IMR-90 (cell line): Measurements from ENCODE around the gene CALY. TPM values are rescaled to one million over a fixed set of nuclear protein-coding genes. Genes with fewer than 3 reads are reported as not detected.
A peak's percentile ranks its signal among the peaks of the same experiment; 100 is the strongest.

Source experiments
- ATAC-seq: fragments of 200-7000 bp; cut with Tn5 transposase; 2 replicates; pipeline ENCODE4 v1.9.1; 2020; ENCODE audit warnings: low read depth, mild to moderate bottlenecking, moderate library complexity
- BruUV-seq: library from RNA; stranded (reverse); fragments of 400-500 nt; replicated peaks from 2 replicates; lab custom pipeline; 2021; lab: Mats Ljungman, UMichigan
- CTCF ChIA-PET: fragments of 300-600 bp; formaldehyde crosslinking; extraction: SDS; loops from one replicate; lab custom pipeline; 2021; ENCODE audit warnings: antibody characterized with exemption; lab: Yijun Ruan, JAX
- POLR2A ChIA-PET: fragments of 300-600 bp; sonication (Branson Sonifier 250); formaldehyde crosslinking; loops from one replicate; lab custom pipeline; 2022; ENCODE audit warnings: antibody characterized with exemption; ENCODE audit not compliant: unreplicated experiment; lab: Charles Lee
- DNase-seq: peaks from one replicate; pipeline ENCODE4 v3.0.0; 2013
- H2AFZ ChIP-seq: replicated peaks from 2 replicates; pipeline ENCODE3; 2013; ENCODE audit warnings: low read length, mild to moderate bottlenecking; ENCODE audit not compliant: poor library complexity
- H2AK5ac ChIP-seq: 2 replicates; pipeline ENCODE4 v1.6.1; 2013; ENCODE audit warnings: low read depth, low read length, inconsistent platforms
- H2AK9ac ChIP-seq: replicated peaks from 2 replicates; pipeline ENCODE3; 2013; ENCODE audit warnings: mild to moderate bottlenecking, low read depth, low read length, moderate library complexity; ENCODE audit not compliant: poor library complexity
- H2BK120ac ChIP-seq: 2 replicates; pipeline ENCODE4 v1.6.1; 2013; ENCODE audit warnings: low read depth, low read length, inconsistent platforms
- H2BK15ac ChIP-seq: 3 replicates; pipeline ENCODE4 v1.6.1; 2013; ENCODE audit warnings: low read depth, low read length, inconsistent platforms
- H2BK20ac ChIP-seq: 2 replicates; pipeline ENCODE4 v1.6.1; 2013; ENCODE audit warnings: low read depth, mild to moderate bottlenecking, inconsistent platforms, low read length, moderate library complexity
- H2BK5ac ChIP-seq: 2 replicates; pipeline ENCODE4 v1.6.1; 2013; ENCODE audit warnings: mild to moderate bottlenecking, low read depth, low read length, inconsistent platforms; ENCODE audit not compliant: poor library complexity, severe bottlenecking
- H3K14ac ChIP-seq: replicated peaks from 2 replicates; pipeline ENCODE4 v1.6.1; 2013; ENCODE audit warnings: low read depth, low read length, inconsistent platforms
- H3K18ac ChIP-seq: 2 replicates; pipeline ENCODE4 v1.6.1; 2013; ENCODE audit warnings: low read depth, low read length, control low read depth
- H3K23ac ChIP-seq: 2 replicates; pipeline ENCODE4 v1.6.1; 2013; ENCODE audit warnings: low read depth, low read length, inconsistent platforms
- H3K27ac ChIP-seq: 2 replicates; pipeline ENCODE4 v1.5.1; 2013; ENCODE audit warnings: mild to moderate bottlenecking, control low read depth, low read length; ENCODE audit not compliant: insufficient read depth
- H3K27me3 ChIP-seq: 2 replicates; pipeline ENCODE4 v1.6.1; 2013; ENCODE audit warnings: low read length; ENCODE audit not compliant: control insufficient read depth, insufficient read depth
- H3K36me3 ChIP-seq: 2 replicates; pipeline ENCODE4 v1.6.1; 2013; ENCODE audit warnings: low read length, mixed read lengths; ENCODE audit not compliant: control insufficient read depth, insufficient read depth
- H3K4ac ChIP-seq: 2 replicates; pipeline ENCODE4 v1.6.1; 2013; ENCODE audit warnings: low read depth, low read length, inconsistent platforms
- H3K4me1 ChIP-seq: 2 replicates; pipeline ENCODE4 v1.6.1; 2013; ENCODE audit warnings: low read length, mixed read lengths; ENCODE audit not compliant: control insufficient read depth, insufficient read depth
- H3K4me2 ChIP-seq: 2 replicates; pipeline ENCODE4 v1.6.1; 2013; ENCODE audit warnings: low read depth, mild to moderate bottlenecking, control low read depth, low read length, moderate library complexity
- H3K4me3 ChIP-seq: 2 replicates; pipeline ENCODE4 v1.5.1; 2013; ENCODE audit warnings: low read depth, mild to moderate bottlenecking, control low read depth, low read length, moderate library complexity; ENCODE audit not compliant: insufficient read depth
- H3K56ac ChIP-seq: 2 replicates; pipeline ENCODE4 v1.6.1; 2013; ENCODE audit warnings: low read length, inconsistent platforms; ENCODE audit not compliant: insufficient read depth; ENCODE audit errors: extremely low read depth
- H3K79me1 ChIP-seq, 2 experiments: 2 replicates each; pipeline ENCODE4 v1.6.1; 2013; ENCODE audit warnings: low read length in 2 of 2, inconsistent platforms in 1 of 2, low read depth in 1 of 2
- H3K9ac ChIP-seq: 2 replicates; pipeline ENCODE4 v1.6.1; 2013; ENCODE audit warnings: low read depth, low read length, control low read depth
- H3K9me1 ChIP-seq: 2 replicates; pipeline ENCODE4 v1.6.1; 2013; ENCODE audit warnings: low read length, inconsistent platforms; ENCODE audit not compliant: insufficient read depth
- H3K9me3 ChIP-seq: 2 replicates; pipeline ENCODE4 v1.6.1; 2013; ENCODE audit warnings: low read length; ENCODE audit not compliant: control insufficient read depth, insufficient read depth
- H4K20me1 ChIP-seq: 2 replicates; pipeline ENCODE4 v1.6.1; 2013; ENCODE audit warnings: low read length, inconsistent platforms; ENCODE audit not compliant: insufficient read depth
- H4K5ac ChIP-seq: 2 replicates; pipeline ENCODE4 v1.6.1; 2013; ENCODE audit warnings: mild to moderate bottlenecking, low read depth, low read length, control low read depth
- H4K8ac ChIP-seq, 2 experiments: 2 replicates each; pipeline ENCODE4 v1.6.1; 2013; ENCODE audit warnings: low read depth in 2 of 2, low read length in 2 of 2, control low read depth in 1 of 2, inconsistent platforms in 1 of 2
- H4K91ac ChIP-seq: 2 replicates; pipeline ENCODE4 v1.6.1; 2013; ENCODE audit warnings: low read depth, low read length, inconsistent platforms; ENCODE audit not compliant: insufficient read depth
- FOS ChIP-seq: fragments of 150-350 bp; IDR thresholded peaks from 2 replicates; pipeline ENCODE4 v1.6.1; 2016; ENCODE audit warnings: low read depth, low read length
- MAZ ChIP-seq: IDR thresholded peaks from 2 replicates; pipeline ENCODE4 v1.6.1; 2012; ENCODE audit warnings: low read depth, mild to moderate bottlenecking, low read length, improper control_type of control experiment, moderate library complexity, borderline replicate concordance
- WGBS, 2 experiments: methylation state at CpG; one replicate each; pipeline versions ENCODE4 v1.1.5 to v1.1.7; 2013; ENCODE audit warnings: missing lambda C conversion rate in 2 of 2; ENCODE audit not compliant: insufficient read length in 1 of 2; ENCODE audit errors: extremely low coverage in 2 of 2; 5-methylcytosine and 5-hydroxymethylcytosine counted together
- dilution Hi-C: fragments of 300-500 bp; cut with HindIII; formaldehyde crosslinking; loops from one replicate; pipeline ENCODE4 v1.14.3; 2018; ENCODE audit warnings: low sequenced_read_pairs; ENCODE audit not compliant: unreplicated experiment
- in situ Hi-C: fragments of 300-500 bp; cut with MboI; formaldehyde crosslinking; loops from 3 replicates; pipeline ENCODE4 v1.14.3; 2019; ENCODE audit warnings: low sequenced_read_pairs, inconsistent platforms, mixed read lengths
- intact Hi-C: fragments of 100-400 bp; cut with micrococcal nuclease; formaldehyde crosslinking; loops from 2 replicates; pipeline ENCODE4 v1.10.0; 2022
- polyA plus RNA-seq, 3 experiments: library from polyadenylated mRNA; depleted of rRNA; stranded (reverse); fragments of >200 nt; gene quantifications; 2 replicates each; pipeline ENCODE4 v1.2.3, GENCODE V29; 2012; ENCODE audit warnings: low replicate concordance in 1 of 3
- total RNA-seq: library from RNA; depleted of rRNA; stranded (reverse); fragments of >200 nt; gene quantifications from 2 replicates; pipeline ENCODE4 v1.2.3, GENCODE V29; 2012

CALY gene
- total and polyA plus RNA-seq, 2 of the 4 experiments (the other 2 are of a cell fraction): 0.34 TPM; not detected in 1

DNA sequence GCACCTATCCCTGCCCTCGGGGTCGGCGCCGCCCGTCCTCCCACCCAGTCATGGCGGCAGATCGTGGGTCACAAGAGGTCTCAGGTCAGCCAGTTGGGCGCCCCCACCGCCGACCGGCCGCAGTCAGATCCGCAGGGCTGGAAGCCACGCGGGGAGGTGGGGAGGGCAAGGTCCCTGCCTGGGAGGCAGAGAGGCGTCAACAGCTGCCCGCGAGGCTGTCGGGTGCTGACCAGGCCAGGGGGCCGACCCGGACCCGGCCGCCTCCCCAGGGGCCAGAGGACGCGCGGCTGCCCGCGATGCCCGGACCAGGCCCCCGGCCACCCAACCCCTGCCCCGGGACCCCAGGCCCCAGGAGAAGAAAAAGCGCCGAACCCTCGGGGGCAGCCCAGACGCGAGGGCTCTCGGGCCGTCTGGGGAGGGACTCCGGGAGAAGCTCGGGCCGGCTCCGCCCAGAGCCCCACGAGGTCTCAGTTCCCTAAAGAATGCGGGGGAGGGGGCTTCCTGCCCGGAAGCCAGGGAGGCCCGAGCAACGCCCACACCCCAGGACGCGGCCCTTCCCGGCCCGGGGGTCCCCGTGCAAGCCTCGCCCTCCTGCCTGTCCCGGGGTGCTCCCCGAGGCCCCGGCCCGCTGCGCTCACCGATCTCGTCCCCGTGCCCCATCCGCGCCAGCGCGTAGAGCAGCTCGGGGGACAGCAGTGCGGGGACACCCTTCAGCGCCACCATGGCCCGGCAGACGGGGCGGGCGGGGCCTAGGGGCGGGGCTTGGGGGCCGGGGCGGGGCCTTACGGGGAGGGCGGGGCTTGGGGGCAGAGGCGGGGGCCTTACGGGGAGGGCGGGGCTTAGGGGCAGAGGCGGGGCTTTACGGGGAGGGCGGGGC, 20.8 kb upstream of the CALY start, which contains the start of gene FUOM:
Gene FUOM, minus strand, starts transcription at position 735 of the 877 bp plus-strand sequence. Its CDS starts 12 bp downstream, at position 723.
- 0 out of 2 replicates have a peak, but pooled peaks have one; percentile 18 for TF ChIP-seq MAZ
- no peak for TF ChIP-seq FOS
- Histone ChIP-seq H3K18ac (no peak within 1 kb of the TSS), H2BK5ac (no peak within 1 kb of the TSS), H3K14ac (peak within 1 kb of the TSS; percentile 71; the same call in 1 of the 2 replicates), H2AK5ac (peak within 1 kb of the TSS; percentile 59; the same call in 1 of the 2 replicates), H3K9ac (peak within 1 kb of the TSS; percentile 28; the same call in 1 of the 2 replicates), H3K36me3 (peaks cover 14% of the 10 kb centered on the region), H4K5ac (no peak within 1 kb of the TSS; the same call in 1 of the 2 replicates), H3K4me3 (peak within 1 kb of the TSS; percentile 78), H4K8ac (peak within 1 kb of the TSS in 1 of 2 experiments; percentile 63; a peak in 2 of 4 replicates), H2AFZ (peak within 1 kb of the TSS; percentile 92), H3K9me1 (no peaks in the 10 kb centered on the region), H4K91ac (no peak within 1 kb of the TSS), H3K23ac (0 out of 2 replicates have a peak within 1 kb of the TSS, but pooled peaks have one; percentile 31), H2BK15ac (no peak within 1 kb of the TSS), H3K4me1 (peaks cover 6% of the 10 kb centered on the region; the same call in 1 of the 2 replicates), H3K27ac (no peak within 1 kb of the TSS; the same call in 1 of the 2 replicates), H3K56ac (no peak within 1 kb of the TSS), H2AK9ac (peak within 1 kb of the TSS; percentile 94), H3K79me1 (peaks cover 8 to 13% of the 10 kb centered on the region in 2 experiments; a peak in 2 of 4 replicates), H3K4ac (peak within 1 kb of the TSS; percentile 75; the same call in 1 of the 2 replicates), H2BK120ac (0 out of 2 replicates have a peak within 1 kb of the TSS, but pooled peaks have one; percentile 48), H2BK20ac (no peak within 1 kb of the TSS), H3K4me2 (peak within 1 kb of the TSS; percentile 62), H3K9me3 (no peaks in the 10 kb centered on the region), H3K27me3 (no peaks in the 10 kb centered on the region), H4K20me1 (no peaks in the 10 kb centered on the region; the same call in 1 of the 2 replicates)
- DNase-seq (peak; percentile 29), ATAC-seq (peak; percentile 85)
- CTCF ChIA-PET: no interaction called here
- intact Hi-C loops (no loop called here), in situ Hi-C loops (no loop called here), dilution Hi-C loops (no loop called here)
- WGBS, 2 experiments: 0% methylated on average over 11 of the region's 83 CpGs; no CpG with 5 or more reads in 1 of the 2 experiments
- POLR2A ChIA-PET: no interaction called here
- no TSS peak for BruUV-seq
